HG03097 (cell line): ENCODE measurements around the gene KPNA6.
"Not testable (repeated sequence)": the region's sequence is repeated elsewhere in the genome, so short reads cannot be mapped to it uniquely, and the experiment has no call there.

ENCODE experiments used
- ATAC-seq: cut with Tn5 transposase; IDR thresholded peaks from one replicate; pipeline ENCODE4 v1.9.1; 2021; ENCODE audit not compliant: unreplicated experiment, low FRiP score

The KPNA6 gene

DNA sequence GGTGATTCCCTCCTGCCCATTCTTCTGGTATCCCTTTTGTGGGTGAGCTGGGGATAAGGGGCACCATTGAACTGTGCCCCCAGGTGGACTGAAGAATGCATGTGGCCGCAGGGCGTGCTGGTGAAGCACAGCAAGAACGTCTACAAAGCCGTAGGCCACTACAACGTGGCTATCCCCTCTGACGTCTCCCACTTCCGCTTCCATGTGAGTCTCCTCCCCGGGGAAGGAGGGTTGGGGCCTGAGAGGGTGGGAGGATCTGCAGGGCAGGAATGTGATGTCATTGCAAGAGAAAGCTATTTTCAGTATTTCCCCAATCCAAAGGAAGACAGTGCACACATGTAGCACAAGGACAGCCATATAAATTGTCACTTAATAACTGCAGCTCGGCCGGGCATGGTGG is 7.5 kb upstream of the KPNA6 start:
- no peak for ATAC-seq

GRCh38 chr1:32100807-32101708 is 6.8 kb upstream of the KPNA6 start:
- ATAC-seq = no peak

DNA sequence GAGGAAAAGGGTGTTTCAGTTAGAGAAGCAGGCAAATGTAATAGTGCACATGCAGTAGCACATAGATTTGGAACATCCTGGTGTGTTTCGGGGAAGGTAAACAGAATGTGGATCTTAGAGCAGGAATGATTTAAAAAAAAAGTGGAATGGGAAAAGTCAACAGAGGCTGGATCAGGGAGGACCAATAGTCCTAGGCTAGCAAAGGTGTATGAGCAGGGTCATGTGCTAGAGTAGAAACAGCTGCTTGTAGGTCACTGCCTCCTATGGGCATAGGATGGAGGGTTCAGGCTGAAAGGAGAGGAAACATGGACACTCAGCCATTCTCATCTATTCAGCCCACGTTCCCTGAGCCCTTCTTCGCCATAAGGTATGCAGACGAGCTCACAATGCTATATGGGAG is 3.7 kb upstream of the KPNA6 start:
- ATAC-seq = no peak

DNA sequence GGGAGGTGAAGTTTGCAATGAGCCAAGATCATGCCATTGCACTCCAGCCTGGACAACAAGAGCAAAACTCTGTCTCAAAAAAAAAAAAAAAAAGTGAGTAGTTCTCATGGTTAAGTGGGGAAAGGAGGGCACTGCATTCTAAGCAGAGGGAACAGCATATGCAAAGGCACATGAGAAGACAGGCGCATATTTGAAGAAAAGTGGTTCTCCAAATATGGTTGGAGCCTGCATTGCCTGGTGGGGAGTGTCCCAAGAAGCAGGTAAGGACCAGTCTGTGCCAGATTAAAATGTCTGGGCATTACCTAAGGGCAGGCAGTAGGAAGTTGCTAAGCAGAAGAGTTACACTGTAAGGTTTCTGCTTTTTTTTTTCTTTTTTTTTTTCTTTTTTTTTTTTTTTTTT is 2.5 kb upstream of the KPNA6 start:
- ATAC-seq = no peak

- no peak for ATAC-seq
Measured at GRCh38 chr1:32106663-32107275, 1.1 kb upstream of the KPNA6 start.

- no peak for ATAC-seq
Measured at GRCh38 chr1:32111040-32111623, 3.3 kb downstream of the KPNA6 start.

GRCh38 chr1:32111789-32112188 is 3.9 kb downstream of the KPNA6 start:
- no peak for ATAC-seq

DNA sequence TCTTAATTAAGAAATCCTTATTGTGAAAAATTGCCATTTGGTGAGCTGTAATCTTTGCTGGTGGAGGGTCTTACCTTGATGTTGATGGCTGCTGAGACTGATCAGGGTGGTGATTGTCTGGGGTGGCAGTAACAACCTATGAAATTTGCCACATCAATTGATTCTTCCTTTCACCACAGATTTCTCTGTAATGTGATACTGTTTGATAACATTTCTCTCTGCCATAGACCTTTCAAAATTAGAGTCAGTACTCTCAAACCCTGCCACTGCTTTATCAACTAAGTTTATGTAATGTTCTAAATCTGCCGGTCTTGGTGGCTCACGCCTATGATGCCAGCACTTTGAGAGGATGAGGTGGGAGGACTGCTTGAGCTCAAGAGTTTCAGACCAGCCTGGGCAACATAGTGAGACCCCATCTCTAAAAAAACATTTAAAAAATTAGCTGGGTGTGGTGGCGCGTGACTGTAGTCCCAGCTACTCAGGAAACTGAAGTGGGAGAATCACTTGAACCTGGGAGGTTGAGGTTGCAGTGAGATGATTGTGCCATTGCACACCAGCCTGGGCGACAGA is 5.0 kb downstream of the KPNA6 start:
- no peak for ATAC-seq

DNA sequence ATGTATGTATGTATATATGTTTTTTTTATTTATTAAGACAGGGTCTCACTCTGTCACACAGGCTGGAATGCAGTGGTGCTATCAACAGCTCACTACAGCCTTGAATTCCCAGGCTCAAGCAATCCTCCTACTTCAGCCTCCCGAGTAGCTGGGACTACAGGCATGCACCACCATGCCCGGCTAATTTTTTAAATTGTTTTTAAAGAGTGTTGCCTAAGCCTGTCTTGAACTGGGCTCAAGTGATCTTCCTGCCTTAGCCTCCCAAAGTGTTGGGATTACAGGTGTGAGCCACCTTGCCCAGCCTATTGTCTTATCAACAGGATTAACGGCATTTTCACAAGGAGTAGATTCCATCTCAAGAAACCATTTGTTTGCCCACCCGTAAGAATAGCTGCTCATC is 5.6 kb downstream of the KPNA6 start:
- not testable (repeated sequence) for ATAC-seq

DNA sequence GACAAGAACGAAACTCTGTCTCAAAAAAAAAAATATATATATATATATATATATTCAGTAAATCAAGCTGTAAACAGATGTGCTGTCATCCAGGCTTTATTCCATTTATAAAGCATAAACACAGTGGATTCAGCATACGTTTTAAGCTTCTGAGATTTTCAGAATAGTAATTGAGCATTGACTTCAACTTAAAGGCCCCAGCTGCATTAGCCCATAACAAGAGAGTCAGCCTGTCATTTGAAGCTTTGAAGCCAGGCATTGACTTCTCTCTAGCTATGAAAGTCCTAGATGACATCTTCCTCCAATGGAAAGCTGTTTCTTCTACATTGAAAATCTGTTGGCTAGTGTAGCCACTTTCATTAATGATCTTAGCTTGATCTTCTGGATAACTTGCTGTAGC is 6.6 kb downstream of the KPNA6 start:
- no peak for ATAC-seq

- no peak for ATAC-seq
Measured at GRCh38 chr1:32115496-32115895, 7.6 kb downstream of the KPNA6 start.

- no peak for ATAC-seq
Measured at GRCh38 chr1:32116531-32116930, 8.7 kb downstream of the KPNA6 start.

- no peak for ATAC-seq
Measured at GRCh38 chr1:32122151-32122550, 14.3 kb downstream of the KPNA6 start.

- ATAC-seq = not testable (repeated sequence)
Measured at GRCh38 chr1:32123361-32123760, 15.5 kb downstream of the KPNA6 start.

DNA sequence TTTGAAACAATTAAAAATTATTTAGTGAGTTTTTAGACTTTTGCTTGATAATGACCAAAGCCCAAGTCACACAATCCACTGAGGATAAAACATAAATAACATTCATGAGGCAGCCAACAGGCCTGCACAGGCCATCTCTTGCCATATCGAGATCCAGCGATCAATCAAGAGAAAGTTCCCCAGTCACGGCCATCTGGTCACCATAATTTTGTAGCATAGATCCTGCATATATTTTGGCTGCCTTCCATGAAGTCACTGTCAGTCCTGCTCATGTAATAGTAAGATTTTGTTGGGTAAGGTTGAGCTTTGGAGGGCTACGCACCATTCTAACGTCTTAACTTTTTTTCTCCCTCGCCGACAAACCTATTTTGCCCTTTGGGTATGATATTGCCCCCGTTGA is 17.5 kb downstream of the KPNA6 start:
- no peak for ATAC-seq

- ATAC-seq = no peak
Measured at GRCh38 chr1:32126770-32127169, 18.9 kb downstream of the KPNA6 start.

DNA sequence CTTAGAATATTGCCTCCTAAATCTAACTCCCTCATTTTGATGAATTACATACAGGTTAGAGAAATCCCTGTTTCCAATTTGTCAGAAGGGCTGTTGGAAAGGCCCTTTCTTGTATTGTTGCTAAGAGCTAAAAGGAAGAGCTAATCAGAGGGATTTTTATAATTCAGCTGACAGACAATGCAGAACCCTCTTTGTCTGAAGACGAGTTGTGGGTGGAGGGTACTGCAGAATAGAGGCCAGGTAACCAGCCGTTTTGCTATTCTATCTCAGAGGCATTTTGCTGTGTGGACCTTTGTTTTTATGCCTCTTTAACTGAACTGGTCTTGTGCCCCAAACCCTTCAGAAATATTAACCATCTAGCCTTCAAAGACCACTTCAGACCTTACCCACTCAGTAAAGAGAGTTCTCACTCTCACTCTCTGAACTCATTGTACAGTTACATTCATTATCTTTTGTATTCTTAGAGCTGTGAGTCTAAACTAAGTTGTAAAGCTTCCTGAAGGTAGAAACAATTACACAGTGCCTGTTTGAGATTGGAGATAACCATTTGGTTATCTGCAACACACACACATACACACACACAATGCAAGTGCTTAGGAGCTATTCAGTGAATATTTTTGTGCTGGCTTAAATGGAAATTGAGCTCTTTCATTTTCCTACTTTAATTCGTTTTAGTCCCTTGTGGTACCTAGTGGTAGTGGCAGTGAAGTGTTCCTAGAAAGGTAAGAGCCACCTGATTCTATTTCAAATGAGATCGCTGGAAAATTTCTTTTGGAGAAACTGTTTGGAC is 19.7 kb downstream of the KPNA6 start:
- ATAC-seq = no peak

DNA sequence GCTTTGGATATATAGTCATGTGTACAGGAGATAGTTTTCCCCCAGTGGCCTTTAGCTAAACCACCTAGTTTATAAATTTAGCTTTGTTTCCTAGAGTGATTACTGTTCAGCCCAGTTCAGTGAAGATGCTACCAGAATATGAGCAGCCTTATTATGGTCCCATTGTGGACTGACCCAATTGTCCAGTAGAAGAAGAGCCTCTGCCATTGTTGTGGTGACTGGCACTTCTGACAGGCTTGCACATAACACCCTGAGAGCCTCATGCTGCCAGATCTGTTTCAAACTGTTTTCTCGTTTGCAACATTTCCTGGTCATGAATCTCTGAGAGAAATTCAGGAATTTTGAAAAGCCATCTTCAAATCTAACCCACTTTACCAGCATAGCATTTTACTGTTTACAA is 20.6 kb downstream of the KPNA6 start:
- no peak for ATAC-seq

DNA sequence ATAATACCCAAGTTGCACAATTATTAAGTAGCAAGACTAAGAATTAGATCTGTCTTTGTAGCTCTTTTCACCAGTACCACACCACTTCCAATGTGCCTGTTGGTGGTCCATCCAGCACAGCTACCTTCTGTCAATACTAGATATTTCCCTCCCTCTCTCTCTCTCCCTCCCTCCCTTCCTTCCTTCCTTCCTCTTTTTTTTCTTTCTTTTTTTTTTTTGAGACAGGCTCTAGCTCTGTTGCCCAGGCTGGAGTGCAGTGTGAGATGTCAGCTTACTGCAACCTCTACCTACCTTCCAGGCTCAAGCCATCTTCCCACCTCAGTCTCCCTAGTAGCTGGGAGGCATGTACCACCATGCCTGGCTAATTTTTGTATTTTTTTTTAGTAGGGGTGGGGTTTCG is 21.1 kb downstream of the KPNA6 start:
- no peak for ATAC-seq

DNA sequence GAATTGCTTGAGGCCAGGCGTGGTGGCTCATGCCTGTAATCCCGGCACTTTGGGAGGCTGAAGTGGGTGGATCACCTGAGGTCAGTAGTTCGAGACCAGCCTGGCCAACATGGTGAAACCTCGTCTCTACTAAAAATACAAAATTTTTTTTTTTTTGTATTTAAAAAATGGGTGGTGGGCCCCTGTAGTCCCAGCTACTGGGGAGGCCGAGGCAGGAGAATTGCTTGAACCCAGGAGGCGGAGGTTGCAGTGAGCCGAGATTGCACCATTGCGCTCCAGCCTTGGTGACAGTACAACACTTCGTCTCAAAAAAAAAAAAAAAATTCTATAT is 26.1 kb downstream of the KPNA6 start:
- ATAC-seq = not testable (repeated sequence)

GRCh38 chr1:32137111-32137510 is 29.3 kb downstream of the KPNA6 start:
- no peak for ATAC-seq
